Fibroblast of lung (primary cell): ENCODE measurements around the gene BMS1. TPM values are rescaled to one million over a fixed set of nuclear protein-coding genes. Genes with fewer than 3 reads are reported as not detected.

Experiments
- DNase-seq, 2 donors: peaks; one replicate each; pipeline versions ENCODE4 v3.0.0 to v3.0.0-alpha.2; 2010; ENCODE audit warnings: low read depth in 2 of 2
- H2AFZ ChIP-seq: 2 replicates; pipeline ENCODE4 v1.5.1; 2012; ENCODE audit warnings: low read length, control low read depth, inconsistent platforms
- H3K27ac ChIP-seq: 2 replicates; pipeline ENCODE4 v1.5.1; 2011; ENCODE audit warnings: low read length, control low read depth; ENCODE audit not compliant: insufficient read depth
- H3K27me3 ChIP-seq: 2 replicates; pipeline ENCODE4 v1.5.1; 2011; ENCODE audit warnings: mild to moderate bottlenecking, low read length; ENCODE audit not compliant: control insufficient read depth, insufficient read depth
- H3K36me3 ChIP-seq: 2 replicates; pipeline ENCODE4 v1.5.1; 2011; ENCODE audit warnings: low read length; ENCODE audit not compliant: control insufficient read depth, insufficient read depth
- H3K4me1 ChIP-seq: 2 replicates; pipeline ENCODE4 v1.5.1; 2011; ENCODE audit warnings: low read length; ENCODE audit not compliant: control insufficient read depth, insufficient read depth; ENCODE audit errors: extremely low read depth
- H3K4me2 ChIP-seq: 2 replicates; pipeline ENCODE4 v1.5.1; 2011; ENCODE audit warnings: low read length, control low read depth; ENCODE audit not compliant: insufficient read depth; ENCODE audit errors: extremely low read depth
- H3K4me3 ChIP-seq, 4 experiments: fragments of 200-600 bp in 1 of 4; sonication (generic) in 1 of 4; replicated peaks in 1 of 4; 2 replicates each; pipeline ENCODE4 v1.5.1; 2011 to 2016; ENCODE audit warnings: low read length in 4 of 4, low read depth in 3 of 4, mild to moderate bottlenecking in 3 of 4, control low read depth in 2 of 4, inconsistent platforms in 1 of 4, mixed read lengths in 1 of 4; ENCODE audit not compliant: insufficient read depth in 1 of 4; ENCODE audit errors: control extremely low read depth in 1 of 4
- H3K79me2 ChIP-seq: 2 replicates; pipeline ENCODE4 v1.5.1; 2012; ENCODE audit warnings: mild to moderate bottlenecking, low read length, inconsistent platforms; ENCODE audit not compliant: control insufficient read depth, insufficient read depth
- H3K9ac ChIP-seq: 2 replicates; pipeline ENCODE4 v1.5.1; 2011; ENCODE audit warnings: mild to moderate bottlenecking, low read length, control low read depth; ENCODE audit not compliant: insufficient read depth
- H3K9me3 ChIP-seq: 2 replicates; pipeline ENCODE4 v1.5.1; 2012; ENCODE audit warnings: low read depth, low read length; ENCODE audit not compliant: control insufficient read depth, insufficient read depth
- H4K20me1 ChIP-seq: 2 replicates; pipeline ENCODE4 v1.5.1; 2011; ENCODE audit warnings: low read length; ENCODE audit not compliant: control insufficient read depth, insufficient read depth; ENCODE audit errors: extremely low read depth
- EZH2 ChIP-seq: IDR thresholded peaks from 2 replicates; pipeline ENCODE4 v1.5.1; 2012; ENCODE audit warnings: low read length, control low read depth, mild to moderate bottlenecking; ENCODE audit errors: missing control alignments
- polyA plus RNA-seq, 2 donors: library from polyadenylated mRNA; depleted of rRNA in 1 of 2; stranded (reverse) in 1 of 2; unstranded in 1 of 2; fragments of >200 nt; gene quantifications; 2 replicates each; pipeline ENCODE4 v1.2.1, GENCODE V29; 2011 to 2012; ENCODE audit warnings: missing spikeins in 1 of 2
- total RNA-seq: library from RNA; depleted of rRNA; stranded (reverse); fragments of >200 nt; gene quantifications from 2 replicates; pipeline ENCODE4 v1.2.1, GENCODE V29; 2014
- TF ChIP-seq, protein P1 (sequence below), 2 donors: IDR thresholded peaks in 1 of 2; conservative IDR thresholded peaks in 1 of 2; 1 replicate in 1 of 2; 2 replicates in 1 of 2; pipeline ENCODE4 v1.5.1; 2011 to 2012; ENCODE audit warnings: low read length in 2 of 2, control low read depth in 1 of 2, inconsistent platforms in 1 of 2, low read depth in 1 of 2, mild to moderate bottlenecking in 1 of 2

The BMS1 gene
- total and polyA plus RNA-seq, 2 donors (not counting 1 experiment from before 2014, with no cell fraction given), result 6.4 to 13.9 TPM

GRCh38 chr10:42753507-42754154, 29.0 kb upstream of the BMS1 start:
- Histone ChIP-seq H2AFZ (peak overlapping the region; percentile 23), H3K79me2 (no peaks in the 10 kb centered on the region), H3K4me3 (peak overlapping the region; percentile 1 to 54 (median 29)), H3K27me3 (peaks cover 20% of the 10 kb centered on the region), H3K9ac (no peak overlapping the region), H3K36me3 (no peaks in the 10 kb centered on the region), H4K20me1 (no peaks in the 10 kb centered on the region), H3K4me1 (no peaks in the 10 kb centered on the region), H3K9me3 (no peaks in the 10 kb centered on the region), H3K4me2 (peak overlapping the region; percentile 85), H3K27ac (no peak overlapping the region)
- TF ChIP-seq, protein P1, sequence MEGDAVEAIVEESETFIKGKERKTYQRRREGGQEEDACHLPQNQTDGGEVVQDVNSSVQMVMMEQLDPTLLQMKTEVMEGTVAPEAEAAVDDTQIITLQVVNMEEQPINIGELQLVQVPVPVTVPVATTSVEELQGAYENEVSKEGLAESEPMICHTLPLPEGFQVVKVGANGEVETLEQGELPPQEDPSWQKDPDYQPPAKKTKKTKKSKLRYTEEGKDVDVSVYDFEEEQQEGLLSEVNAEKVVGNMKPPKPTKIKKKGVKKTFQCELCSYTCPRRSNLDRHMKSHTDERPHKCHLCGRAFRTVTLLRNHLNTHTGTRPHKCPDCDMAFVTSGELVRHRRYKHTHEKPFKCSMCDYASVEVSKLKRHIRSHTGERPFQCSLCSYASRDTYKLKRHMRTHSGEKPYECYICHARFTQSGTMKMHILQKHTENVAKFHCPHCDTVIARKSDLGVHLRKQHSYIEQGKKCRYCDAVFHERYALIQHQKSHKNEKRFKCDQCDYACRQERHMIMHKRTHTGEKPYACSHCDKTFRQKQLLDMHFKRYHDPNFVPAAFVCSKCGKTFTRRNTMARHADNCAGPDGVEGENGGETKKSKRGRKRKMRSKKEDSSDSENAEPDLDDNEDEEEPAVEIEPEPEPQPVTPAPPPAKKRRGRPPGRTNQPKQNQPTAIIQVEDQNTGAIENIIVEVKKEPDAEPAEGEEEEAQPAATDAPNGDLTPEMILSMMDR (conservative IDR thresholded peaks at IDR 0.05 in 1 of 2, IDR thresholded peaks at IDR 0.05 in 1 of 2; ENCODE audit: low read depth in 1 of 2, low read length in 2 of 2), result no peak
- peak; percentile 63 for TF ChIP-seq EZH2
- no peak for DNase-seq

GRCh38 chr10:42754155-42755027, 28.2 kb upstream of the BMS1 start:
- Histone ChIP-seq H3K9ac (no peak overlapping the region), H3K36me3 (no peaks in the 10 kb centered on the region), H3K4me2 (peak overlapping the region; percentile 13), H3K9me3 (no peaks in the 10 kb centered on the region), H4K20me1 (no peaks in the 10 kb centered on the region), H2AFZ (no peak overlapping the region), H3K4me3 (peak overlapping the region in 2 of 4 experiments; percentile 39 to 54), H3K27me3 (peaks cover 20% of the 10 kb centered on the region), H3K27ac (no peak overlapping the region), H3K79me2 (no peaks in the 10 kb centered on the region), H3K4me1 (no peaks in the 10 kb centered on the region)
- DNase-seq, result peak; percentile 10 to 24
- TF ChIP-seq, protein P1 (conservative IDR thresholded peaks at IDR 0.05 in 1 of 2, IDR thresholded peaks at IDR 0.05 in 1 of 2; ENCODE audit: low read depth in 1 of 2, low read length in 2 of 2), result no peak
- peak; percentile 61 for TF ChIP-seq EZH2

DNA sequence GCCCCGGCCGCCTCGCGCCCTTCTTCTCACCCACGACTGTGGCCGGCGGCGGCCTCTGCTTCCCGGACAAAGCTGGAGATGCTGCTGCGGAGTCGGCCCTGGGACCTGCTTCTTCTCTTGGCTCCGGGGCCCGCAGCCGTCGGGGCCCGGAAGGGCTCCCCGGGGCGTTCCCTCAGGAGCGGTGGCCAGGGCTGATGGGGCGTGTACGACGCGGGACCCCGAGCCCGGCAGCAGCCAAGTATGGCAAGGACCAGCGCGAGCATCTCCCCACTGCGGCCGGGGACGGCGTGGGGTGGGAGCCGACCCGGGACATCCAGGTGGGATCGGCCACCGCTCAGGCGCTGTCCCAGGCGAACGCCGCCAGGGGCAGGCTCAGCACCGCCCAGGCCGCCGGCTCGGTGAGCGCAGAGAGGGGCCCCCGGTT, 27.6 kb upstream of the BMS1 start:
- Histone ChIP-seq H3K79me2 (no peaks in the 10 kb centered on the region), H3K27me3 (peaks cover 20% of the 10 kb centered on the region), H3K27ac (no peak overlapping the region), H4K20me1 (no peaks in the 10 kb centered on the region), H2AFZ (no peak overlapping the region), H3K9ac (no peak overlapping the region), H3K4me1 (no peaks in the 10 kb centered on the region), H3K36me3 (no peaks in the 10 kb centered on the region), H3K4me3 (peak overlapping the region in 1 of 4 experiments; percentile 54), H3K9me3 (no peaks in the 10 kb centered on the region), H3K4me2 (no peak overlapping the region)
- no peak for DNase-seq
- no peak for TF ChIP-seq EZH2
